HEK293 (cell line): ENCODE results near the gene ARV1.
"Not testable (repeated sequence)": the region's sequence is repeated elsewhere in the genome, so short reads cannot be mapped to it uniquely, and the experiment has no call there.

ENCODE experiments used
- CTCF ChIA-PET: fragments of 350-600 bp; formaldehyde crosslinking; extraction: SDS; loops from one replicate; lab custom pipeline; 2021; ENCODE audit warnings: antibody characterized with exemption; lab: Yijun Ruan, JAX
- POLR2A ChIA-PET: fragments of 300-600 bp; formaldehyde crosslinking; extraction: SDS; loops from one replicate; lab custom pipeline; 2020; ENCODE audit warnings: antibody characterized with exemption, inconsistent platforms; lab: Yijun Ruan, JAX
- H3K27ac ChIP-seq: fragments of 200-500 bp; sonication (Bioruptor generic); 2 replicates; pipeline ENCODE4 v1.5.1; 2014; ENCODE audit warnings: low read depth, low read length, control low read depth, inconsistent platforms; ENCODE audit errors: extremely low read depth
- H3K36me3 ChIP-seq, 2 experiments: fragments of 200-500 bp in 1 of 2; sonication (Bioruptor generic) in 1 of 2; 1 replicate in 1 of 2; 2 replicates in 1 of 2; pipeline ENCODE4 v1.5.1; 2014 to 2017; ENCODE audit warnings: inconsistent platforms in 2 of 2, low read length in 2 of 2; ENCODE audit not compliant: control insufficient read depth in 2 of 2, insufficient read depth in 1 of 2
- H3K4me1 ChIP-seq: fragments of 200-500 bp; sonication (Bioruptor generic); 2 replicates; pipeline ENCODE4 v1.5.1; 2014; ENCODE audit warnings: mild to moderate bottlenecking, low read length, inconsistent platforms; ENCODE audit not compliant: control insufficient read depth, insufficient read depth
- H3K4me3 ChIP-seq: 2 replicates; pipeline ENCODE4 v1.5.1; 2011; ENCODE audit warnings: low read depth, mild to moderate bottlenecking, control low read depth, low read length, moderate library complexity
- H3K9me3 ChIP-seq: fragments of 200-500 bp; sonication (Bioruptor generic); 2 replicates; pipeline ENCODE4 v1.5.1; 2014; ENCODE audit warnings: low read depth, low read length, inconsistent platforms; ENCODE audit not compliant: control insufficient read depth, insufficient read depth
- PRDM1 ChIP-seq: fragments of 450-650 bp; formaldehyde crosslinking; IDR thresholded peaks from 2 replicates; pipeline ENCODE4; 2016; ENCODE audit warnings: missing biosample characterization, missing genetic modification characterization
- SALL2 ChIP-seq: fragments of 450-650 bp; formaldehyde crosslinking; IDR thresholded peaks from 2 replicates; pipeline ENCODE4 v1.5.0; 2017; ENCODE audit warnings: missing biosample characterization, mild to moderate bottlenecking, missing genetic modification characterization, borderline replicate concordance
- ZBTB26 ChIP-seq: fragments of 450-650 bp; formaldehyde crosslinking; optimal IDR thresholded peaks from 2 replicates; pipeline ENCODE3; 2016; ENCODE audit warnings: missing biosample characterization, mild to moderate bottlenecking, missing genetic modification characterization
- ZNF121 ChIP-seq: fragments of 450-650 bp; formaldehyde crosslinking; IDR thresholded peaks from 2 replicates; pipeline ENCODE4 v1.5.1; 2016; ENCODE audit warnings: missing biosample characterization, missing genetic modification characterization
- ZNF23 ChIP-seq: fragments of 450-650 bp; formaldehyde crosslinking; IDR thresholded peaks from 2 replicates; pipeline ENCODE4 v1.5.1; 2016; ENCODE audit warnings: missing biosample characterization, missing genetic modification characterization, borderline replicate concordance
- ZNF555 ChIP-seq: fragments of 450-650 bp; formaldehyde crosslinking; conservative IDR thresholded peaks from 2 replicates; pipeline ENCODE4 v1.5.1; 2017; ENCODE audit warnings: missing biosample characterization, mild to moderate bottlenecking, missing genetic modification characterization, inconsistent platforms
- TF ChIP-seq, protein P1 (sequence below): fragments of 450-650 bp; formaldehyde crosslinking; IDR thresholded peaks from 2 replicates; pipeline ENCODE4 v1.5.1; 2016; ENCODE audit warnings: missing biosample characterization, missing genetic modification characterization
- TF ChIP-seq, protein P2 (sequence below): fragments of 450-650 bp; formaldehyde crosslinking; IDR thresholded peaks from 2 replicates; pipeline ENCODE4 v1.5.1; 2016; ENCODE audit warnings: missing biosample characterization, missing genetic modification characterization, borderline replicate concordance

ARV1 gene

GRCh38 chr1:230984622-230985515 is 6.0 kb downstream of the ARV1 start:
- CTCF ChIA-PET: not testable (repeated sequence)

DNA sequence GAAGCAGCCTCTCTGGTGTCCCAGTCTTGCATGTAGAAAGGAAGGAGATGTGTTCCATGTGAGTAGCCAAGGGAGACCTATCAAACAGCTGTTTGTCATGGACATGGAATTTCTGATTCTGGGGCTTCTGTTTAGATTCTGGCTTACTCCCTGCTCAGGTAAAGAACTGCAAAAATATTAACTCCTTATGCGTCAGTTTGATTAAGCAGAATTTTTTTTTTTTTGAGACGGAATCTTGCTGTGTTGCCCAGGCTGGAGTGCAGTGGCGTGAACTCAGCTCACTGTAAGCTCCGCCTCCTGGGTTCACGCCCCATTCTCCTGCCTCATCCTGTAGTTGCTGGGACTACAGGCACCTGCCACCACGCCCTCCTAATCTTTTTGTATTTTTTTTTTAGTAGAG is 6.8 kb downstream of the ARV1 start:
- Histone ChIP-seq H3K27ac (no peak overlapping the region), H3K4me3 (no peak overlapping the region), H3K4me1 (no peaks in the 10 kb centered on the region; the same call in 1 of the 2 replicates), H3K9me3 (no peaks in the 10 kb centered on the region), H3K36me3 (peaks cover 37 to 40% of the 10 kb centered on the region in 2 experiments)
- ChIA-PET POLR2A (no interaction called here), CTCF (interaction anchor here (0.7 kb wide), 1 partner anchor 184 kb away, joined by 4 read pairs; no protein-coding TSS in a partner anchor)
- TF ChIP-seq SALL2 (tag by site-specific recombination) (no peak), ZNF121 (peak; percentile 78), ZNF23 (tag by site-specific recombination) (no peak), ZNF555 (tag by site-specific recombination) (no peak)

More at GRCh38 chr1:230984622-230985515, 6.0 kb downstream of the ARV1 start:
- peak; percentile 8 for TF ChIP-seq ZBTB26 (tag by site-specific recombination)
- TF ChIP-seq, all 188 proteins: peak for 1; not testable (repeated sequence) for 187
- H3K36me3 ChIP-seq: peaks cover 34 to 37% of the 10 kb centered on the region in 2 experiments
- H3K4me1 ChIP-seq, H3K4me3 ChIP-seq, POLR2A ChIA-PET, H3K27ac ChIP-seq, H3K9me3 ChIP-seq: not testable (repeated sequence)

- Histone ChIP-seq H3K4me1 (peaks cover under 1% of the 10 kb centered on the region; the same call in 1 of the 2 replicates), H3K27ac (no peak overlapping the region), H3K36me3 (peaks cover 36 to 38% of the 10 kb centered on the region in 2 experiments), H3K9me3 (no peaks in the 10 kb centered on the region), H3K4me3 (no peak overlapping the region)
- POLR2A ChIA-PET: interaction anchor here (0.7 kb wide), 1 partner anchor 8 kb away, joined by 3 read pairs; the partner anchor contains the start of genes ARV1 and TTC13
- TF ChIP-seq, protein P1, sequence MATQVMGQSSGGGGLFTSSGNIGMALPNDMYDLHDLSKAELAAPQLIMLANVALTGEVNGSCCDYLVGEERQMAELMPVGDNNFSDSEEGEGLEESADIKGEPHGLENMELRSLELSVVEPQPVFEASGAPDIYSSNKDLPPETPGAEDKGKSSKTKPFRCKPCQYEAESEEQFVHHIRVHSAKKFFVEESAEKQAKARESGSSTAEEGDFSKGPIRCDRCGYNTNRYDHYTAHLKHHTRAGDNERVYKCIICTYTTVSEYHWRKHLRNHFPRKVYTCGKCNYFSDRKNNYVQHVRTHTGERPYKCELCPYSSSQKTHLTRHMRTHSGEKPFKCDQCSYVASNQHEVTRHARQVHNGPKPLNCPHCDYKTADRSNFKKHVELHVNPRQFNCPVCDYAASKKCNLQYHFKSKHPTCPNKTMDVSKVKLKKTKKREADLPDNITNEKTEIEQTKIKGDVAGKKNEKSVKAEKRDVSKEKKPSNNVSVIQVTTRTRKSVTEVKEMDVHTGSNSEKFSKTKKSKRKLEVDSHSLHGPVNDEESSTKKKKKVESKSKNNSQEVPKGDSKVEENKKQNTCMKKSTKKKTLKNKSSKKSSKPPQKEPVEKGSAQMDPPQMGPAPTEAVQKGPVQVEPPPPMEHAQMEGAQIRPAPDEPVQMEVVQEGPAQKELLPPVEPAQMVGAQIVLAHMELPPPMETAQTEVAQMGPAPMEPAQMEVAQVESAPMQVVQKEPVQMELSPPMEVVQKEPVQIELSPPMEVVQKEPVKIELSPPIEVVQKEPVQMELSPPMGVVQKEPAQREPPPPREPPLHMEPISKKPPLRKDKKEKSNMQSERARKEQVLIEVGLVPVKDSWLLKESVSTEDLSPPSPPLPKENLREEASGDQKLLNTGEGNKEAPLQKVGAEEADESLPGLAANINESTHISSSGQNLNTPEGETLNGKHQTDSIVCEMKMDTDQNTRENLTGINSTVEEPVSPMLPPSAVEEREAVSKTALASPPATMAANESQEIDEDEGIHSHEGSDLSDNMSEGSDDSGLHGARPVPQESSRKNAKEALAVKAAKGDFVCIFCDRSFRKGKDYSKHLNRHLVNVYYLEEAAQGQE: peak; percentile 75
- TF ChIP-seq, protein P2, sequence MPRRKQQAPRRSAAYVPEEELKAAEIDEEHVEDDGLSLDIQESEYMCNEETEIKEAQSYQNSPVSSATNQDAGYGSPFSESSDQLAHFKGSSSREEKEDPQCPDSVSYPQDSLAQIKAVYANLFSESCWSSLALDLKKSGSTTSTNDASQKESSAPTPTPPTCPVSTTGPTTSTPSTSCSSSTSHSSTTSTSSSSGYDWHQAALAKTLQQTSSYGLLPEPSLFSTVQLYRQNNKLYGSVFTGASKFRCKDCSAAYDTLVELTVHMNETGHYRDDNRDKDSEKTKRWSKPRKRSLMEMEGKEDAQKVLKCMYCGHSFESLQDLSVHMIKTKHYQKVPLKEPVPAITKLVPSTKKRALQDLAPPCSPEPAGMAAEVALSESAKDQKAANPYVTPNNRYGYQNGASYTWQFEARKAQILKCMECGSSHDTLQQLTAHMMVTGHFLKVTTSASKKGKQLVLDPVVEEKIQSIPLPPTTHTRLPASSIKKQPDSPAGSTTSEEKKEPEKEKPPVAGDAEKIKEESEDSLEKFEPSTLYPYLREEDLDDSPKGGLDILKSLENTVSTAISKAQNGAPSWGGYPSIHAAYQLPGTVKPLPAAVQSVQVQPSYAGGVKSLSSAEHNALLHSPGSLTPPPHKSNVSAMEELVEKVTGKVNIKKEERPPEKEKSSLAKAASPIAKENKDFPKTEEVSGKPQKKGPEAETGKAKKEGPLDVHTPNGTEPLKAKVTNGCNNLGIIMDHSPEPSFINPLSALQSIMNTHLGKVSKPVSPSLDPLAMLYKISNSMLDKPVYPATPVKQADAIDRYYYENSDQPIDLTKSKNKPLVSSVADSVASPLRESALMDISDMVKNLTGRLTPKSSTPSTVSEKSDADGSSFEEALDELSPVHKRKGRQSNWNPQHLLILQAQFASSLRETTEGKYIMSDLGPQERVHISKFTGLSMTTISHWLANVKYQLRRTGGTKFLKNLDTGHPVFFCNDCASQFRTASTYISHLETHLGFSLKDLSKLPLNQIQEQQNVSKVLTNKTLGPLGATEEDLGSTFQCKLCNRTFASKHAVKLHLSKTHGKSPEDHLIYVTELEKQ (tag by site-specific recombination): no peak
- peak; percentile 27; the same call in 1 of the 2 replicates for TF ChIP-seq PRDM1 (tag by site-specific recombination)
- CTCF ChIA-PET: no interaction called here
Observed at GRCh38 chr1:230986976-230987375, 8.1 kb downstream of the ARV1 start.
